Spleen (tissue), 11 donors: ENCODE data around the gene TTC7B. TPM values are rescaled to one million over a fixed set of nuclear protein-coding genes. Genes with fewer than 3 reads are reported as not detected.

Source experiments
- DNase-seq: peaks from one replicate; pipeline ENCODE4 v3.0.0-alpha.2; 2020
- H3K27ac ChIP-seq, 8 donors: fragments of 200-600 bp; sonication (generic) in 7 of 8; 1 replicate in 4 of 8; 2 replicates in 4 of 8; pipeline versions ENCODE4 v1.5.0 to v1.8.0; 2016 to 2021; ENCODE audit warnings: inconsistent platforms in 4 of 8, mild to moderate bottlenecking in 4 of 8, moderate library complexity in 1 of 8
- H3K27me3 ChIP-seq, 7 donors: fragments of 200-600 bp; sonication (generic) in 6 of 7; replicated peaks in 1 of 7; 1 replicate in 4 of 7; 2 replicates in 3 of 7; pipeline versions ENCODE4 v1.5.0 to v1.8.0; 2016 to 2021; ENCODE audit warnings: inconsistent platforms in 3 of 7, mild to moderate bottlenecking in 1 of 7
- H3K36me3 ChIP-seq, 6 donors: fragments of 200-600 bp; sonication (generic) in 5 of 6; 1 replicate in 4 of 6; 2 replicates in 2 of 6; pipeline versions ENCODE4 v1.5.0 to v1.8.0; 2016 to 2021; ENCODE audit warnings: inconsistent platforms in 2 of 6
- H3K4me1 ChIP-seq, 6 donors: fragments of 200-600 bp; sonication (generic) in 5 of 6; 1 replicate in 3 of 6; 2 replicates in 3 of 6; pipeline versions ENCODE4 v1.5.0 to v1.8.0; 2016 to 2021; ENCODE audit warnings: inconsistent platforms in 3 of 6
- H3K4me3 ChIP-seq, 8 donors: fragments of 200-600 bp; sonication (generic) in 7 of 8; 1 replicate in 4 of 8; 2 replicates in 4 of 8; pipeline versions ENCODE4 v1.5.0 to v1.8.0; 2016 to 2021; ENCODE audit warnings: inconsistent platforms in 4 of 8, mild to moderate bottlenecking in 4 of 8, moderate library complexity in 2 of 8
- H3K9me3 ChIP-seq, 8 donors: fragments of 200-600 bp; sonication (generic) in 7 of 8; 1 replicate in 4 of 8; 2 replicates in 4 of 8; pipeline versions ENCODE4 v1.5.0 to v1.8.0; 2016 to 2021; ENCODE audit warnings: inconsistent platforms in 4 of 8
- CTCF ChIP-seq, 11 experiments: fragments of 200-600 bp in 7 of 11; fragments of 450-650 bp in 4 of 11; sonication (generic) in 4 of 11; IDR thresholded peaks in 8 of 11; conservative IDR thresholded peaks in 3 of 11; 1 replicate in 7 of 11; 2 replicates in 4 of 11; pipeline versions ENCODE4 v1.4.0 to v1.8.0; 2016 to 2021; ENCODE audit warnings: antibody characterized with exemption in 11 of 11, inconsistent platforms in 4 of 11, mild to moderate bottlenecking in 1 of 11
- POLR2A ChIP-seq, 3 donors: fragments of 450-650 bp; IDR thresholded peaks; one replicate each; pipeline ENCODE4 v1.5.1; 2017; ENCODE audit warnings: antibody characterized with exemption in 3 of 3, mild to moderate bottlenecking in 1 of 3
- POLR2AphosphoS5 ChIP-seq, 3 donors: sonication (generic); formaldehyde crosslinking; IDR thresholded peaks; one replicate each; pipeline ENCODE4 v1.5.1; 2017; ENCODE audit warnings: antibody characterized with exemption in 3 of 3
- WGBS, 5 donors: extraction: QIAGEN DNeasy Blood & Tissue Kit in 3 of 5; methylation state at CpG; one replicate each; pipeline versions ENCODE4 v1.1.5 to v1.1.7; 2013 to 2018; 5-methylcytosine and 5-hydroxymethylcytosine counted together
- intact Hi-C: fragments of 100-400 bp; cut with DNase I; formaldehyde crosslinking; loops from one replicate; pipeline ENCODE4 v1.15.0; 2023; ENCODE audit warnings: low total_unique reads
- polyA plus RNA-seq, 3 donors: library from polyadenylated mRNA; stranded (reverse); fragments of 200-250 nt; gene quantifications; one replicate each; pipeline ENCODE4 v1.2.1, GENCODE V29; 2013
- total RNA-seq, 7 donors: library from RNA; depleted of rRNA in 3 of 7; stranded (reverse); fragments of >200 nt in 3 of 7; fragmentation: NEBNext Ultra II Directional in 4 of 7; extraction: Animal tissue kit (Norgen Biotek cat#: 25700) in 4 of 7; gene quantifications; one replicate each; pipeline versions ENCODE4 v1.1.0 to v1.2.1, GENCODE V29; 2016 to 2021
- donor health status: healthy with polysubstance abuse.
- donor health status: DM: no; HTN: no; CAD: no; lungs with moderate emphysema.
- donor health status: DM: no; HTN: no; CAD: no.
- donor health status: Bipolar disorder and iron deficiency.
- donor health status: healthy.
- donor health status: DM: no; HTN: no; CAD: no.
- donor health status: DM: yes; HTN: yes; CAD: no.

TTC7B gene
- total and polyA plus RNA-seq, 10 donors, result 6.6 to 98.4 (median 62.6) TPM

GRCh38 chr14:90799420-90799819 is 16.8 kb downstream of the TTC7B start:
- Histone ChIP-seq H3K27me3 (no peaks in the 10 kb centered on the region), H3K9me3 (no peaks in the 10 kb centered on the region), H3K27ac (no peak overlapping the region), H3K4me3 (no peak overlapping the region), H3K36me3 (no peaks in the 10 kb centered on the region), H3K4me1 (peaks cover 4 to 69% (median 47%) of the 10 kb centered on the region in 6 donors)
- intact Hi-C loops, result no loop called here
- no peak for DNase-seq
- no peak for TF ChIP-seq POLR2AphosphoS5 (IDR thresholded peaks at IDR 0.05)
- TF ChIP-seq POLR2A (IDR thresholded peaks at IDR 0.05), result no peak
- no peak for TF ChIP-seq CTCF (IDR thresholded peaks at IDR 0.05 in 8 of 11, conservative IDR thresholded peaks at IDR 0.05 in 3 of 11)
- 87 to 93% (median 90%) methylated on average over 5 of the region's 5 CpGs for WGBS, 5 donors

- H3K27me3 ChIP-seq, result no peaks in the 10 kb centered on the region
- no peak overlapping the region for H3K4me3 ChIP-seq
- no peaks in the 10 kb centered on the region for H3K9me3 ChIP-seq
- peak overlapping the region in 4 of 8 donors; percentile 22 to 74 (median 46) for H3K27ac ChIP-seq
- peaks cover 0 to 54% (median 33%) of the 10 kb centered on the region in 6 donors for H3K4me1 ChIP-seq
- intact Hi-C loops, result no loop called here
- no peak for DNase-seq
- no peak for TF ChIP-seq POLR2A (IDR thresholded peaks at IDR 0.05)
- no peak for TF ChIP-seq POLR2AphosphoS5 (IDR thresholded peaks at IDR 0.05)
- TF ChIP-seq CTCF (IDR thresholded peaks at IDR 0.05 in 8 of 11, conservative IDR thresholded peaks at IDR 0.05 in 3 of 11), result no peak
- H3K36me3 ChIP-seq, result no peaks in the 10 kb centered on the region
- 84 to 92% (median 88%) methylated on average over 13 of the region's 13 CpGs for WGBS, 5 donors
These were observed 18.3 kb downstream of the TTC7B start for GRCh38 chr14:90797919-90798318.

- H3K9me3 ChIP-seq, result no peaks in the 10 kb centered on the region
- intact Hi-C loops, result no loop called here
- peak overlapping the region in 4 of 8 donors; percentile 22 to 74 (median 46) for H3K27ac ChIP-seq
- H3K36me3 ChIP-seq, result no peaks in the 10 kb centered on the region
- H3K4me1 ChIP-seq, result peaks cover 0 to 50% (median 29%) of the 10 kb centered on the region in 6 donors
- H3K27me3 ChIP-seq, result no peaks in the 10 kb centered on the region
- WGBS, 5 donors, result 25 to 50% (median 32%) methylated on average over 3 of the region's 3 CpGs
- no peak overlapping the region for H3K4me3 ChIP-seq
- TF ChIP-seq POLR2AphosphoS5 (IDR thresholded peaks at IDR 0.05), result no peak
- no peak for TF ChIP-seq POLR2A (IDR thresholded peaks at IDR 0.05)
- no peak for TF ChIP-seq CTCF (IDR thresholded peaks at IDR 0.05 in 8 of 11, conservative IDR thresholded peaks at IDR 0.05 in 3 of 11)
- DNase-seq, result no peak
These were observed 18.8 kb downstream of the TTC7B start for GRCh38 chr14:90797451-90797850.

- Histone ChIP-seq H3K9me3 (no peaks in the 10 kb centered on the region), H3K27me3 (no peaks in the 10 kb centered on the region), H3K4me1 (peaks cover 0 to 38% (median 22%) of the 10 kb centered on the region in 6 donors), H3K36me3 (no peaks in the 10 kb centered on the region), H3K27ac (peak overlapping the region in 4 of 8 donors; percentile 37 to 74 (median 52)), H3K4me3 (no peak overlapping the region)
- DNase-seq, result peak; percentile 80
- intact Hi-C loops, result no loop called here
- WGBS, 5 donors, result 17 to 43% (median 27%) methylated on average over 2 of the region's 2 CpGs
- TF ChIP-seq POLR2AphosphoS5 (IDR thresholded peaks at IDR 0.05) (peak in 1 of 3 donors; percentile 32), CTCF (IDR thresholded peaks at IDR 0.05 in 8 of 11, conservative IDR thresholded peaks at IDR 0.05 in 3 of 11) (no peak)
These were observed 19.9 kb downstream of the TTC7B start for GRCh38 chr14:90796329-90796728.
